Spleen (tissue), 11 donors: ENCODE results near the gene OSTF1. TPM values are rescaled to one million over a fixed set of nuclear protein-coding genes. Genes with fewer than 3 reads are reported as not detected.
A peak's percentile ranks its signal among the peaks of the same experiment; 100 is the strongest.

Source experiments
- DNase-seq: peaks from one replicate; pipeline ENCODE4 v3.0.0-alpha.2; 2020
- H3K27ac ChIP-seq, 8 donors: fragments of 200-600 bp; sonication (generic) in 7 of 8; 1 replicate in 4 of 8; 2 replicates in 4 of 8; pipeline versions ENCODE4 v1.5.0 to v1.8.0; 2016 to 2021; ENCODE audit warnings: inconsistent platforms in 4 of 8, mild to moderate bottlenecking in 4 of 8, moderate library complexity in 1 of 8
- H3K27me3 ChIP-seq, 7 donors: fragments of 200-600 bp; sonication (generic) in 6 of 7; replicated peaks in 1 of 7; 1 replicate in 4 of 7; 2 replicates in 3 of 7; pipeline versions ENCODE4 v1.5.0 to v1.8.0; 2016 to 2021; ENCODE audit warnings: inconsistent platforms in 3 of 7, mild to moderate bottlenecking in 1 of 7
- H3K36me3 ChIP-seq, 6 donors: fragments of 200-600 bp; sonication (generic) in 5 of 6; 1 replicate in 4 of 6; 2 replicates in 2 of 6; pipeline versions ENCODE4 v1.5.0 to v1.8.0; 2016 to 2021; ENCODE audit warnings: inconsistent platforms in 2 of 6
- H3K4me1 ChIP-seq, 6 donors: fragments of 200-600 bp; sonication (generic) in 5 of 6; 1 replicate in 3 of 6; 2 replicates in 3 of 6; pipeline versions ENCODE4 v1.5.0 to v1.8.0; 2016 to 2021; ENCODE audit warnings: inconsistent platforms in 3 of 6
- H3K4me3 ChIP-seq, 8 donors: fragments of 200-600 bp; sonication (generic) in 7 of 8; 1 replicate in 4 of 8; 2 replicates in 4 of 8; pipeline versions ENCODE4 v1.5.0 to v1.8.0; 2016 to 2021; ENCODE audit warnings: inconsistent platforms in 4 of 8, mild to moderate bottlenecking in 4 of 8, moderate library complexity in 2 of 8
- H3K9me3 ChIP-seq, 8 donors: fragments of 200-600 bp; sonication (generic) in 7 of 8; 1 replicate in 4 of 8; 2 replicates in 4 of 8; pipeline versions ENCODE4 v1.5.0 to v1.8.0; 2016 to 2021; ENCODE audit warnings: inconsistent platforms in 4 of 8
- POLR2A ChIP-seq, 3 donors: fragments of 450-650 bp; IDR thresholded peaks; one replicate each; pipeline ENCODE4 v1.5.1; 2017; ENCODE audit warnings: antibody characterized with exemption in 3 of 3, mild to moderate bottlenecking in 1 of 3
- POLR2AphosphoS5 ChIP-seq, 3 donors: sonication (generic); formaldehyde crosslinking; IDR thresholded peaks; one replicate each; pipeline ENCODE4 v1.5.1; 2017; ENCODE audit warnings: antibody characterized with exemption in 3 of 3
- WGBS, 5 donors: extraction: QIAGEN DNeasy Blood & Tissue Kit in 3 of 5; methylation state at CpG; one replicate each; pipeline versions ENCODE4 v1.1.5 to v1.1.7; 2013 to 2018; 5-methylcytosine and 5-hydroxymethylcytosine counted together
- intact Hi-C: fragments of 100-400 bp; cut with DNase I; formaldehyde crosslinking; loops from one replicate; pipeline ENCODE4 v1.15.0; 2023; ENCODE audit warnings: low total_unique reads
- polyA plus RNA-seq, 3 donors: library from polyadenylated mRNA; stranded (reverse); fragments of 200-250 nt; gene quantifications; one replicate each; pipeline ENCODE4 v1.2.1, GENCODE V29; 2013
- total RNA-seq, 7 donors: library from RNA; depleted of rRNA in 3 of 7; stranded (reverse); fragments of >200 nt in 3 of 7; fragmentation: NEBNext Ultra II Directional in 4 of 7; extraction: Animal tissue kit (Norgen Biotek cat#: 25700) in 4 of 7; gene quantifications; one replicate each; pipeline versions ENCODE4 v1.1.0 to v1.2.1, GENCODE V29; 2016 to 2021
- TF ChIP-seq, protein P1 (sequence below), 11 experiments: fragments of 200-600 bp in 7 of 11; fragments of 450-650 bp in 4 of 11; sonication (generic) in 4 of 11; IDR thresholded peaks in 8 of 11; conservative IDR thresholded peaks in 3 of 11; 1 replicate in 7 of 11; 2 replicates in 4 of 11; pipeline versions ENCODE4 v1.4.0 to v1.8.0; 2016 to 2021; ENCODE audit warnings: antibody characterized with exemption in 11 of 11, inconsistent platforms in 4 of 11, mild to moderate bottlenecking in 1 of 11
- donor health status: healthy with polysubstance abuse.
- donor health status: DM: no; HTN: no; CAD: no; lungs with moderate emphysema.
- donor health status: DM: no; HTN: no; CAD: no.
- donor health status: Bipolar disorder and iron deficiency.
- donor health status: healthy.
- donor health status: DM: no; HTN: no; CAD: no.
- donor health status: DM: yes; HTN: yes; CAD: no.

The OSTF1 gene
- total and polyA plus RNA-seq, 10 donors = 58.4 to 123 (median 100) TPM

DNA sequence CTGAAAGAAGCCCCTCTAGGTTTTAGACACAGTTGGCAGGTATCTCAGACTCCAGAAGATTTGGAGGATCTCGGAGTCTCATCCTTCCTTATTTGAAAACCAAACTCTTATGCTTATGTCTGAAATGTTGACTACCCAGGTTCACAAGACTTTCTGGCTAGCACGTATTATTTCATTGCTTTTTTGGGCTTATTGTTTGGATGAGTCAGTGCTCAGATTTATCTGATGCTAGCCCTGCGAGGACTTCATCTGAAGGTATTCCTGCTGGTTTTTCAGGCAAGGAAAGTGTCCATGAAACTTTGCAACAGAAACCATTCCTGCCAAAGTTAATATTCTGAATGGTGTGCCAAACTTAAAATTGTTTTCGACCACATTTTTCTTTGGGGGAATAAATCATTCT is 8.5 kb downstream of the OSTF1 start:
- WGBS, 5 donors = 92 to 96% (median 94%) methylated on average over 4 of the region's 4 CpGs
- no peaks in the 10 kb centered on the region for H3K27me3 ChIP-seq
- H3K4me3 ChIP-seq = no peak overlapping the region
- no peak for DNase-seq
- H3K27ac ChIP-seq = no peak overlapping the region
- H3K36me3 ChIP-seq = peaks cover 0 to 50% (median 2%) of the 10 kb centered on the region in 6 donors
- H3K4me1 ChIP-seq = peaks cover 13 to 100% (median 82%) of the 10 kb centered on the region in 6 donors
- H3K9me3 ChIP-seq = no peaks in the 10 kb centered on the region
- TF ChIP-seq, protein P1, sequence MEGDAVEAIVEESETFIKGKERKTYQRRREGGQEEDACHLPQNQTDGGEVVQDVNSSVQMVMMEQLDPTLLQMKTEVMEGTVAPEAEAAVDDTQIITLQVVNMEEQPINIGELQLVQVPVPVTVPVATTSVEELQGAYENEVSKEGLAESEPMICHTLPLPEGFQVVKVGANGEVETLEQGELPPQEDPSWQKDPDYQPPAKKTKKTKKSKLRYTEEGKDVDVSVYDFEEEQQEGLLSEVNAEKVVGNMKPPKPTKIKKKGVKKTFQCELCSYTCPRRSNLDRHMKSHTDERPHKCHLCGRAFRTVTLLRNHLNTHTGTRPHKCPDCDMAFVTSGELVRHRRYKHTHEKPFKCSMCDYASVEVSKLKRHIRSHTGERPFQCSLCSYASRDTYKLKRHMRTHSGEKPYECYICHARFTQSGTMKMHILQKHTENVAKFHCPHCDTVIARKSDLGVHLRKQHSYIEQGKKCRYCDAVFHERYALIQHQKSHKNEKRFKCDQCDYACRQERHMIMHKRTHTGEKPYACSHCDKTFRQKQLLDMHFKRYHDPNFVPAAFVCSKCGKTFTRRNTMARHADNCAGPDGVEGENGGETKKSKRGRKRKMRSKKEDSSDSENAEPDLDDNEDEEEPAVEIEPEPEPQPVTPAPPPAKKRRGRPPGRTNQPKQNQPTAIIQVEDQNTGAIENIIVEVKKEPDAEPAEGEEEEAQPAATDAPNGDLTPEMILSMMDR (IDR thresholded peaks at IDR 0.05 in 8 of 11, conservative IDR thresholded peaks at IDR 0.05 in 3 of 11) = no peak
- TF ChIP-seq POLR2AphosphoS5 (IDR thresholded peaks at IDR 0.05) = no peak
- intact Hi-C loops = loop anchor here (10.0 kb wide), 1 partner anchor 88 kb away; no protein-coding TSS in a partner anchor

DNA sequence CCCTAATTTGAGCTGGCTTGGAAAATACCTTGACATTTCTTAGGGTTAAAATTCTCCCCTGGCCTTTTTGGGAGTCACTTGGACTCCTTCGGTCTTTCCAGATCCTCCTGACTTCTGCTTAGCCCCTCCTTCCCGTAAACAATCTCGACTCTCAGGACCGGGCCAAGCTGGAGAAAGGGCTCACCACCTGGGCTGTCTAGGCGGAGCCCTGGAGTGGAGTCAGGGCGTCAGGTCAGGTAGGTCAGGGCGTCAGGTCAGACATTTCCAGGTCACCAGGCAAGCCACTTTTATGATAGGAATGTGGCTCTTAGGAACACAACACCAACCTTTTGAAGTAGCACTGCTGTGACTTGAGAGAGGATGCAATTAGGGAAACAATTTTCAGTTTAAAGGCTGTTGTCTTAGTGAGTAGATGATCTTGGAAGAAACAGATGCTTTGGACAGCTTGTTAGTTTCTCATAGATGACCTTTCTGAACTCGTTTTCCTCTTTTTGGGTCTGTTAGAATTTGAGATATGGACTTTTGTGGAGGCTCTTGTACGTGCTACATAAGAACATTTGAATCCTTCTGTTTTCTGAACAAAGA is 12.8 kb downstream of the OSTF1 start:
- Histone ChIP-seq H3K27me3 (no peaks in the 10 kb centered on the region), H3K9me3 (no peaks in the 10 kb centered on the region), H3K4me1 (peaks cover 16 to 100% (median 71%) of the 10 kb centered on the region in 6 donors), H3K4me3 (no peak overlapping the region), H3K27ac (peak overlapping the region in 7 of 8 donors; percentile 25 to 61 (median 54)), H3K36me3 (peaks cover 0 to 69% (median 5%) of the 10 kb centered on the region in 6 donors)
- DNase-seq = no peak
- 76 to 82% (median 79%) methylated on average over 9 of the region's 9 CpGs for WGBS, 5 donors
- intact Hi-C loops = no loop called here
- TF ChIP-seq POLR2AphosphoS5 (IDR thresholded peaks at IDR 0.05) (no peak), POLR2A (IDR thresholded peaks at IDR 0.05) (no peak)
- TF ChIP-seq, protein P1 (IDR thresholded peaks at IDR 0.05 in 8 of 11, conservative IDR thresholded peaks at IDR 0.05 in 3 of 11) = no peak

DNA sequence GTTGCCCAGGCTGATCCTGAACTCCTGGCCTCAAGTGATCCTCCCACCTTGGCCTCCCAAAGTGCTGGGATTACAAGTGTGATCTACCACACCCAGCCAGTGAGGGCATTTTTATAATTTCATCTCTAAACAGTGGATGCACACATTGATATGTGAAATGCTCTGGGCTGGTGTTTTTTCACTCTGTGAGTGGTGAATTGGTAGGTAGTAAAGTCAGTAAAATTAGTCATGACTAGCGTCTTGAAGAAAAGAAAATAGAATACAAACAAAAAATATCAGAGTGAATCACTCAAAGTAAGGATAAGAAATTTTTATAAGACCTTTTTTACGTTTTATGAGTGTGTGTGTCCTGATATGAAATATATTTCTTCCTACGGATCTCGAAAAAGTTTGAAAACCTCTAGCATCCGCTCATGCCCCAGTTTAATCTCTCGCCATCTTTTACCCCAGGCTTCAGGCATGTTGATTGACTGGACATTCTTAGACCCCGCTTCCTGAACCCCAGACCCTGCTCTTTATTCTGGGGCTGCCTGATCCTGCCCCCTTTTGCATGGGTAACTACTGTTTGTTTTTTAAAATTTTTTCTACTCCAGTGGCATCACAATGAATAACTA is 14.0 kb downstream of the OSTF1 start:
- H3K4me1 ChIP-seq = peaks cover 20 to 100% (median 72%) of the 10 kb centered on the region in 6 donors
- H3K9me3 ChIP-seq = no peaks in the 10 kb centered on the region
- H3K4me3 ChIP-seq = no peak overlapping the region
- no peak for DNase-seq
- 89 to 96% (median 92%) methylated on average over 7 of the region's 7 CpGs for WGBS, 5 donors
- no peaks in the 10 kb centered on the region for H3K27me3 ChIP-seq
- peak overlapping the region in 4 of 8 donors; percentile 47 to 60 (median 53) for H3K27ac ChIP-seq
- intact Hi-C loops = no loop called here
- H3K36me3 ChIP-seq = peaks cover 0 to 58% (median 5%) of the 10 kb centered on the region in 6 donors
- TF ChIP-seq, protein P1 (IDR thresholded peaks at IDR 0.05 in 8 of 11, conservative IDR thresholded peaks at IDR 0.05 in 3 of 11) = no peak
- TF ChIP-seq POLR2AphosphoS5 (IDR thresholded peaks at IDR 0.05) (no peak), POLR2A (IDR thresholded peaks at IDR 0.05) (no peak)

DNA sequence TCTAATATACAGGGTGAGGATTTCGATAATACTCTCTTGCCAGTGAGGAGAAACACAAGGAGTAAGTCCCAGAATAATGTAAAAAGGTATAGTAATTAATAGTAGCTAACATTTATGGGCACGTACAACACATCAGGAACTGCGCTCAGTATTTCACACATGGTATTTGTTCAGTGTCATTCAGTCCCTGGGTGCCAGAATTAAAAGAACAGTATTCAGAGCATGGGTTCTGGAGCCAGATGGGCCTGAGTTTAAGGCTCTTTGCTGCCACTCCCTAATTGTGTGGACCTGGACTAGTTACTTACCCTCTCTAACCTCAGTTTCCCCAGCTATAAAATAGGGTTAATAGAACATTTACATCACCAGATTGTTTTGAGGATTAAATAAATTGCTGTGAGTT is 16.3 kb downstream of the OSTF1 start:
- no peak for TF ChIP-seq POLR2AphosphoS5 (IDR thresholded peaks at IDR 0.05)
- TF ChIP-seq POLR2A (IDR thresholded peaks at IDR 0.05) = no peak
- TF ChIP-seq, protein P1 (IDR thresholded peaks at IDR 0.05 in 8 of 11, conservative IDR thresholded peaks at IDR 0.05 in 3 of 11) = no peak
- DNase-seq = no peak
- H3K9me3 ChIP-seq = no peaks in the 10 kb centered on the region
- H3K4me3 ChIP-seq = no peak overlapping the region
- H3K27ac ChIP-seq = peak overlapping the region in 4 of 8 donors; percentile 6 to 88 (median 62)
- peaks cover 19 to 100% (median 78%) of the 10 kb centered on the region in 6 donors for H3K4me1 ChIP-seq
- peaks cover 0 to 37% (median 5%) of the 10 kb centered on the region in 6 donors for H3K36me3 ChIP-seq
- WGBS, 5 donors = 84 to 93% (median 86%) methylated on average over 3 of the region's 3 CpGs
- H3K27me3 ChIP-seq = no peaks in the 10 kb centered on the region
- intact Hi-C loops = no loop called here
